Measurements from ENCODE around the gene CNTN2.

Gene CNTN2

GRCh38 chr1:205025239-205025638 lies 17.8 kb upstream of the CNTN2 start:
- DNase-seq = no peak

- no peak for DNase-seq
Measured at GRCh38 chr1:205026181-205026580, 16.8 kb upstream of the CNTN2 start.

GRCh38 chr1:205028390-205028789 lies 14.6 kb upstream of the CNTN2 start:
- no peak for DNase-seq

- DNase-seq = no peak
Measured at GRCh38 chr1:205028924-205029323, 14.1 kb upstream of the CNTN2 start.

- no peak for DNase-seq
Measured at GRCh38 chr1:205030241-205030640, 12.8 kb upstream of the CNTN2 start.

GRCh38 chr1:205030896-205031295 lies 12.1 kb upstream of the CNTN2 start:
- no peak for DNase-seq

GRCh38 chr1:205032508-205032907 lies 10.5 kb upstream of the CNTN2 start:
- DNase-seq = no peak

GRCh38 chr1:205037539-205037938 lies 5.5 kb upstream of the CNTN2 start:
- DNase-seq = no peak

GRCh38 chr1:205038132-205038786 lies 4.8 kb upstream of the CNTN2 start:
- DNase-seq = no peak

- DNase-seq = no peak
Measured at GRCh38 chr1:205041001-205041715, 1.9 kb upstream of the CNTN2 start.

GRCh38 chr1:205041998-205042910 lies 758 bp upstream of the CNTN2 start:
- no peak for DNase-seq

GRCh38 chr1:205043866-205044265 lies 854 bp downstream of the CNTN2 start:
- DNase-seq = no peak

- DNase-seq = no peak
Measured at GRCh38 chr1:205044741-205045140, 1.7 kb downstream of the CNTN2 start.

- DNase-seq = no peak
Measured at GRCh38 chr1:205045146-205045545, 2.1 kb downstream of the CNTN2 start.

GRCh38 chr1:205046870-205047269 lies 3.9 kb downstream of the CNTN2 start:
- DNase-seq = no peak

- no peak for DNase-seq
Measured at GRCh38 chr1:205047764-205048231, 4.8 kb downstream of the CNTN2 start.

GRCh38 chr1:205048382-205048781 lies 5.4 kb downstream of the CNTN2 start:
- DNase-seq = no peak

GRCh38 chr1:205049479-205049878 lies 6.5 kb downstream of the CNTN2 start:
- DNase-seq = no peak

- no peak for DNase-seq
Measured at GRCh38 chr1:205052690-205053089, 9.7 kb downstream of the CNTN2 start.

- DNase-seq = no peak
Measured at GRCh38 chr1:205053296-205053695, 10.3 kb downstream of the CNTN2 start.

- no peak for DNase-seq
Measured at GRCh38 chr1:205054013-205054412, 11.0 kb downstream of the CNTN2 start.

GRCh38 chr1:205056188-205056611 lies 13.2 kb downstream of the CNTN2 start:
- no peak for DNase-seq

GRCh38 chr1:205056956-205057568 lies 14.1 kb downstream of the CNTN2 start:
- no peak for DNase-seq
